A549 (cell line): ENCODE data around the gene RXRA.

ENCODE experiments used
- EP300 ChIP-seq, 2 experiments: fragments of >200 bp; sonication (Bioruptor Twin); formaldehyde crosslinking; IDR thresholded peaks; 2 replicates in 1 of 2; 3 replicates in 1 of 2; pipeline ENCODE4 v1.6.1; 2016 to 2017
- REST ChIP-seq: fragments of 200-600 bp; sonication (generic); IDR thresholded peaks from 2 replicates; pipeline ENCODE4 v1.6.1; 2016; ENCODE audit warnings: antibody characterized with exemption, mild to moderate bottlenecking, moderate library complexity
- ZC3H11A ChIP-seq: fragments of 450-650 bp; IDR thresholded peaks from 2 replicates; pipeline ENCODE4 v1.6.1; 2014; ENCODE audit warnings: antibody characterized with exemption, mild to moderate bottlenecking
- TF ChIP-seq, protein P1 (sequence below): fragments of >200 bp; sonication (Bioruptor Twin); formaldehyde crosslinking; IDR thresholded peaks from 3 replicates; pipeline ENCODE4 v1.5.1; 2016

- TF ChIP-seq, protein P1, sequence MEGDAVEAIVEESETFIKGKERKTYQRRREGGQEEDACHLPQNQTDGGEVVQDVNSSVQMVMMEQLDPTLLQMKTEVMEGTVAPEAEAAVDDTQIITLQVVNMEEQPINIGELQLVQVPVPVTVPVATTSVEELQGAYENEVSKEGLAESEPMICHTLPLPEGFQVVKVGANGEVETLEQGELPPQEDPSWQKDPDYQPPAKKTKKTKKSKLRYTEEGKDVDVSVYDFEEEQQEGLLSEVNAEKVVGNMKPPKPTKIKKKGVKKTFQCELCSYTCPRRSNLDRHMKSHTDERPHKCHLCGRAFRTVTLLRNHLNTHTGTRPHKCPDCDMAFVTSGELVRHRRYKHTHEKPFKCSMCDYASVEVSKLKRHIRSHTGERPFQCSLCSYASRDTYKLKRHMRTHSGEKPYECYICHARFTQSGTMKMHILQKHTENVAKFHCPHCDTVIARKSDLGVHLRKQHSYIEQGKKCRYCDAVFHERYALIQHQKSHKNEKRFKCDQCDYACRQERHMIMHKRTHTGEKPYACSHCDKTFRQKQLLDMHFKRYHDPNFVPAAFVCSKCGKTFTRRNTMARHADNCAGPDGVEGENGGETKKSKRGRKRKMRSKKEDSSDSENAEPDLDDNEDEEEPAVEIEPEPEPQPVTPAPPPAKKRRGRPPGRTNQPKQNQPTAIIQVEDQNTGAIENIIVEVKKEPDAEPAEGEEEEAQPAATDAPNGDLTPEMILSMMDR, result no peak
- no peak for TF ChIP-seq ZC3H11A
- no peak for TF ChIP-seq REST
- no peak for TF ChIP-seq EP300 (IDR thresholded peaks at IDR 0.05)
These were observed 35.2 kb downstream of the RXRA start for GRCh38 chr9:134361426-134361825.
